Central memory CD4-positive, alpha-beta T cell (primary cell): ENCODE data around the gene NMT1.
A peak's percentile ranks its signal among the peaks of the same experiment; 100 is the strongest.

Experiments
- DNase-seq: peaks from one replicate; pipeline ENCODE4 v3.0.0; 2022

NMT1 gene

GRCh38 chr17:45137561-45138305, 76.6 kb downstream of the NMT1 start:
- no peak for DNase-seq

DNA sequence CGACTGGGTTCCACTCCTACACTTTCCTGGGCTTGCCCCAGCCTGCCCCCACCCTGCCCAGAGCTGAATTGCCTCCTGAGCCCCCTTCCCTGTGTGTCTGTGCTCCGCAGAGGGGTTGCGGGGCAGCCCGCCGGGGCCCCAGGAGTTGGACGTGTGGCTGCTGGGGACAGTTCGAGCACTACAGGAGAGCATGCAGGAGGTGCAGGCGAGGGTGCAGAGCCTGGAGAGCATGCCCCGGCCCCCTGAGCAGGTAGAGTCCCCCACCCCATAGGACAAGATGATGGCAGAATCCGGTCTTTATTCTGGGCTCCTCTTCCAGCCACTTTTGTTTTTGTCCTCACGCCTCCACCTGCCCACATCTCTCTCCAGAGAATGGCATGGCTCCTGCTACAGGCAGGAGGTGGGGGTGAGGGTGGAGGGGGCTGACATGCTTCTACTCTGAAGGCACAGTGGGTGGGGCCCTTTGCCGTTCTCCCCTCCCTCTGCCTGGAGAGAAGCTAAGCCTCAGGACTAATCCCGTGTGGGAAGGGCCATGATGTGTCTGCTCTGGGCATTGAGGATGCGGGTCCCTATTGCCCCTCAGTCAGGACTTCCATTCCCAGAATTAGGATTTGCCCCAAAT, 77.9 kb downstream of the NMT1 start:
- no peak for DNase-seq

DNA sequence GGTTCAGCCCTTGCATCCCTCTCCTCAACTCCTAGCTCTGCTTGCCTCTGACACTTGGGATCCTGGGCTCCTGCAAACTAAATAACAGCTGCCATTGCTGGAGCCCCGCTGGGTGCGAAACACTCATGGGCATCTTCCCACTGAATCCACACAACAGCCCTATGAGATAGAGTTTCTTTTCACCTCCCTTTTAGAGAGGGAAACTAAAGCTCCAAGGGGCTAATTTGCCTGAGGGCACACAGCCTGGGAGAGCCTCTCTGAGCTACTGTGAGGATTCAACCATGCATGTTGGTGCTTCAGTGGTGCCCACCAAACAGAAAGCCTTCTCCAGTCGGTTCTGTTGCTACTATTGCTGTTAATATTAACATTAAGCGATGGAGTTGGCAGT, 78.4 kb downstream of the NMT1 start:
- DNase-seq = no peak

DNA sequence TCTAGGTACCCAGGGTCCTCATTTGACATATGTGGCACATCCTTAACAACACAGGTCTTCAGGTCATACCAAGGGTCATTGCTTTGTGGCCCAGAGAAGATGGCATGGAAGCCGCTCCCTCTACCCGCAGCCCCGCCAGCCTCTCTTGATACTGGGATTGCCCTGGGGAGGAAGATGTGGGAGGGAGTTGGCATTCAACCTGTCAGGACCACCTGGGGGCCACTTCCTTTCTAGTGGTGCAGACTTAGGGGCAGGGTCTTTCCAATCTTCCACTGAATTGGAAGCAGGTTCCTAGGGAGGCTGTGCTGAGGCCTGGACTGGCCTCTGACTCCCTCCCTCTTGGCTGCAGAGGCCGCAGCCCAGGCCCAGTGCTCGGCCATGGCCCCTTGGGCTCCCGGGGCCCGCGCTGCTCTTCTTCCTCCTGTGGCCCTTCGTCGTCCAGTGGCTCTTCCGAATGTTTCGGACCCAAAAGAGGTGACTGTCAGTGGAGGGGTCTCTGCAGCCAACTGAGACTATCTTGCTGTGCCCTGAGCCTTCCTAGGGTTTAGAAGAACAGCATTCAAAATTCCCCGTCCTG, 82.1 kb downstream of the NMT1 start:
- no peak for DNase-seq

DNA sequence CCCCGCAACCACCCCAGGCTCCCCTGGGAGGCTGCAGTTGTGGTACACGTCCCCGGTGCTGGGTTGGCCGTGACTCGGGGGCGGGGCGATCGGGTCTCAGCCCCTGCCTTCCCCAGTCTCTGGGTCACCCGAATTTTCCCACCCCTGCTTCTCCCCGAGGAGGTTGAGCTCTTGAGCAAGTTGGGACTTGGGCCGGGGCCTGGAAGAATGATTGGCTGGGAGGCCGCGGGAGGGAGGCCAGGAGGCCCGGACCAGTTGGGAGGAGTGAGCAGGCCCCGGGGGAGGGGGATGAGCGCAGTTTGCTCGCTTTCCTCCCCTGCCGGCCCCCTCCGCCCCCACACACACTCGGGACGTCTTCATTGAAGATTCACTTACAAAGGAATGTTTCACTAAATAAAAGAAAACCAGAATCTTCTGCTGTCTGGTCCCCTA, 82.7 kb downstream of the NMT1 start:
- DNase-seq = no peak

DNA sequence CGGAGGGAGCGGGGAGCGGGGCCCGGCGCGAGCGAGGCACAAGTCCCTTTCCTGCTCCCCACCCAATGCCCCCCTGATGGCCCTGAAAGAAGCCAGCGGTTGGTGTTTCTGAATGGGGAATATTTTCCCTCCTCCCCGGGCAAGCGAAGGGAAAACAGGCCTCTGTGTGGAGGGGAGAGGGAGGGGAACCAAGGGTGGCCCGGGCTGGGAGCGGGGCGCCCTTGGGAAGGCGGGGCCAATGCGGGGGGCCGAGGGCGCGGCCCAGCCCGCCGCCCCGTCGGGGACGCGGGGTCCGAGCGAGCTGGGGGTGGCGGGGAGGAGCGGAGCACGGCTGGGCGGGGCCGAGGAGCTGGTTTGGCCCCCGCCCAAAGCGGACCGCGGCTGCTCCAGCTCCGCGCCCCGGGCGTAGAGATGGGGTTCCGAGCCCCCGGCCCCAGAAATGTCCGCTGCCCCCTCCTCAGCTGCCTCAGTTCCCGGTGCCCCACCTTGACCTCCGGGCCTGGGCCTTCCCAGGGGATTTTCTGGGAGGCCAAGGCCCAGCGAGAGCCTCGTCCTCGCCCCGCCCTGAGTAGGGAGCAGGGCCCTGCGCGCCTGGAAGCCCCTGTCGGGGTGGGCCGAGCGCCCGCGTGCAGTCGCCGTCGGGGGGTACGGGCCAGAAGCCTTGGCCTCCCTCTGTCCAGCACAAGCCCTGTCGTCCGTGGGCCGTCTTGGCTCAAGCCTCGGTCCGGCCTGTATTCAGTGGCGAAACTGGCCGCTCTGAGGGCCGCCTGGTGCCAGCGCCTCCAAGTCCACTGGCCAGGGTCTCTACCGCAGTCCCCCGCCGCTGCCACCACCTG, 83.3 kb downstream of the NMT1 start:
- DNase-seq = no peak

DNA sequence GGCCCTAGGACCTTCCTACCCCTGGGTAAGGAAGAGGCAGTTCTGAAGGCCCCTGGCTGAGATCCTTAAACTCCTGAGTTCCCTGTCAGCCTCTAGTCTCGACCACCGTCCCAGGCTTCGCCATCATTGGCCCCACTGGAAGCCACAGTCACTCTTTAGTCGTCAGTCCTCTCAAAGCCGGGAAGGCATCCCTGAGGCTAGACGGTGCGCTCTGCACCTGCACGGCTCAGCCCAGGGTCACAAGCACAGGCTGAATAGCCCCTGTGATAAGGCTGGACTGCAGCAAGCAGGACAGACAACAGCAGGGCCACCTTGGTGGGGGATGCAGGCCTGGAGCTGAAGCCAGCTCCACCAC, 83.9 kb downstream of the NMT1 start:
- no peak for DNase-seq

GRCh38 chr17:45146166-45146565, 85.0 kb downstream of the NMT1 start:
- no peak for DNase-seq

DNA sequence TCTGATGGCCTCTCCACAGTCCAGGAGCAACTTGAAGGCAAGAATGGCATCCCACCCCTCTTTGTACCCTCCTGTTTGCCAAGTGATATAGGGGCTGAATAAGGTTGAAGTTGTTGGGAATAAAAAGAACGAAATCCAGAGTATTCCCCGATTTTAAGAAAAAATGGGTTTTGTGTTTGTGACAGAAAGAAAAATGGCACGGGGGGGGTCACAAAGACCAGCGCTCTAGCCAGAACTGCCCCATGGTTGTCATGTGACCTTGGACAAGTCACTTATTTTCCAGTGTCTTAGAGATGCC, 85.4 kb downstream of the NMT1 start:
- no peak for DNase-seq

DNA sequence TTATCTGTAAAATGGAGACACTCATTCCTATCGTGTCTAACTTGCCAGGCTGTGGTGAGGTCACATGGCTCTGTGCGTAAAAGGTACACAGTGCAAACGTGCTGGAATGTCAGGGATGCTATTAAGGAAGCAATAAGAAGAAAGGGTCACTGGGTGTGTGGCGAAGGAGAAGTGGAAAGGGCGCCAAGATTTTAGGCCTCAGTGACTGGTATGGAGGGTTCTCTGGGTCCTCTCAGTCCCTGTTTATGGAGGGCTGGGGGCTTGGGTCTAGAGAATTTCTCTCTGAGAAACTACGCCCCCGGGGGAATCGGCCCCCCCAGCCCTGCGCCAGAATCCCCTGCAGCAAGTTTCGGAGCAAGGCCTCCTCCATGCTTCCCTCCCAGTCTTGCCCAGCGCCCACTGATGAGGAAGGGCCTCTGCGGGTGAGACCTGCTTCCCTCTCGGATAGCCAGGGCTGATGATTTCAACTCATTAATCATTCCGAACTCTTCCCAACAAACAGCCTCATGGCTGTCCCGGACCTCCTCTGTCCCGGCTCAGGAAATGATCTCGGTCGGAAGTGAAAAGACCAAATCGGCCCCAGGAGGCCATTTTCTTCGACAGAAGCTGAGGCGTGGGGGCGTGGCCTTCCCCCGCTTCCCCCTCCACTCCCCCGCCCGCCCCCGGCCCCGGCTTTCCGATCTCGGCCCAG, 85.9 kb downstream of the NMT1 start:
- no peak for DNase-seq

DNA sequence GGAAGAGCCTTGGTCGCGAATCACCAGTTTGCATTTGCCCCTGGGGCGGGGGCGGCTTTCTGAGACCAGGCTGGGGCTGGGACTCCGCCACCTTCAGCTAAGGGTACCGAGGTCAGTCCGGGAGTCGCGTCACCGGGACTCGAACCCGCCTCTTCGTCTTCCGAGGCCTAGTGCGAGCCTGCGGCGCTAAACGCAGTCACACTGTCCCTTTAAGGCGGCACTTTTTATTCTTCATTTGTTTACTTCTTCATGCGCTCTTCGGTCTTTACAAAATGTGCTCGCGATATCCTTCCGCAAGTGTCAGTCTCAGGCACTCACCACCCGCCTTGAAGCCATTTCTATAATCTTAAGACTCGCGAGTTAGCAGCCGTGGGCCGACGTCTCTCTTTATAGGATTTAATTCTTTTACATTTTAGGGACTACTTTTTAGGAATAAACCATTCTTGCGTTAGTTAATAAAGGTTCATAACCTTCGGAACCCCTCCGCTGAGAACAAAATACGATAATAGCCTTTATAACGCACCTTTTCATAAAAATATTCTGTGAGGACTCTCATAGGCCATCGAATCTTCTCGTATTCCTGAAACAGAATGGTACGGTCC, 86.6 kb downstream of the NMT1 start:
- peak; percentile 83 for DNase-seq

DNA sequence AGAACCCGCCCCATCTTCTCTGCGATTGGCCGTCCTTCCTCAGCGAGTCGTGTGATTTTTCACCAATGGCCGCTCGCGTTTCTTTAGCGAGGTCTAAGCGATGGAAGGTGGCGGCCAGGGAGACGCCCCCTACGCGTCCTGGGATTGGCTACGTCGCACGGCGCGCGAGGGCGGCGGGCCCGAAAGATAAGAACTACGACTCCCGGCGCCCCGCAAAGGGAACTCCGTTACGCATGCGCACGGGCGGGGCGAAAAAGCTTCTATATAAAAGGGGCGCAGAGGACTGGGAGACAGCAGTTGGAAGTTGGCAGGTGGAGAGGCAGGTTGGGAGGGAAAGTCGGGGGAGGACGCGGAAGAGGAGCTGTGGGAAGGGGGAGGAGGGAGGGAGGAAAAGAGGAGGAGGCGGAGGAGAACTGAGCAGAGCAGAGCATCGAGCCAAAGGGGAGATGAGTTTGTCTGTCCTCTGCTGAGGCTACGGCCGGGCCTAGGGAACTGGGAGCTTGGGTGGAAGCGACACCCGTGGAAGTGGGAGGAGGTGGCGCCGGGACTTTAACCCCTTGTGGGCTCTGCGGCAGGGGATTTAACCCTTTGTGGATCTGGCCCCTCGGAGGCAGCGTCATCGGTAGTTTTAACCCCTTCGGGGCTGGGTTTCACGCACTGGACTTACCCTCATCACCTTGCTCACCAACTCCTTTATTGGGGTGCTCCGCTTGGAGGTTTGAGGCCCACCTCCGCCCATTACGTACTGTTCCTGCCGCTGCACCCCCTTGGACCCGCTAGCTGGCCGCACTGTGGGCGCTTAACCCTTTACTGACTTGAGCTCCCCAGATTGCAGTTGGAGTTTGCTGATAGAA, 87.3 kb downstream of the NMT1 start, which contains the start of gene HEXIM1:
Gene HEXIM1 (plus strand): TSS at position 293 of the 854 bp plus-strand sequence. CDS start 716 bp downstream, outside the sequence.
- peak; percentile 100 for DNase-seq

DNA sequence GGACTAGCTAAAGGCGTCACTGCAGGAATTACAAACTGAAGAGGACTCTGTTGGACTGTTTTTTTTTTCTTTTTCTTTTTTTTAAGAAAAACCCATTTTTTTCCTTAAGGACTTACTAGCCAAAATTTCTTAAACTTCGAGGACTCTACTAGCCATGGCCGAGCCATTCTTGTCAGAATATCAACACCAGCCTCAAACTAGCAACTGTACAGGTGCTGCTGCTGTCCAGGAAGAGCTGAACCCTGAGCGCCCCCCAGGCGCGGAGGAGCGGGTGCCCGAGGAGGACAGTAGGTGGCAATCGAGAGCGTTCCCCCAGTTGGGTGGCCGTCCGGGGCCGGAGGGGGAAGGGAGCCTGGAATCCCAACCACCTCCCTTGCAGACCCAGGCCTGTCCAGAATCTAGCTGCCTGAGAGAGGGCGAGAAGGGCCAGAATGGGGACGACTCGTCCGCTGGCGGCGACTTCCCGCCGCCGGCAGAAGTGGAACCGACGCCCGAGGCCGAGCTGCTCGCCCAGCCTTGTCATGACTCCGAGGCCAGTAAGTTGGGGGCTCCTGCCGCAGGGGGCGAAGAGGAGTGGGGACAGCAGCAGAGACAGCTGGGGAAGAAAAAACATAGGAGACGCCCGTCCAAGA, 88.0 kb downstream of the NMT1 start:
- DNase-seq = peak; percentile 67

DNA sequence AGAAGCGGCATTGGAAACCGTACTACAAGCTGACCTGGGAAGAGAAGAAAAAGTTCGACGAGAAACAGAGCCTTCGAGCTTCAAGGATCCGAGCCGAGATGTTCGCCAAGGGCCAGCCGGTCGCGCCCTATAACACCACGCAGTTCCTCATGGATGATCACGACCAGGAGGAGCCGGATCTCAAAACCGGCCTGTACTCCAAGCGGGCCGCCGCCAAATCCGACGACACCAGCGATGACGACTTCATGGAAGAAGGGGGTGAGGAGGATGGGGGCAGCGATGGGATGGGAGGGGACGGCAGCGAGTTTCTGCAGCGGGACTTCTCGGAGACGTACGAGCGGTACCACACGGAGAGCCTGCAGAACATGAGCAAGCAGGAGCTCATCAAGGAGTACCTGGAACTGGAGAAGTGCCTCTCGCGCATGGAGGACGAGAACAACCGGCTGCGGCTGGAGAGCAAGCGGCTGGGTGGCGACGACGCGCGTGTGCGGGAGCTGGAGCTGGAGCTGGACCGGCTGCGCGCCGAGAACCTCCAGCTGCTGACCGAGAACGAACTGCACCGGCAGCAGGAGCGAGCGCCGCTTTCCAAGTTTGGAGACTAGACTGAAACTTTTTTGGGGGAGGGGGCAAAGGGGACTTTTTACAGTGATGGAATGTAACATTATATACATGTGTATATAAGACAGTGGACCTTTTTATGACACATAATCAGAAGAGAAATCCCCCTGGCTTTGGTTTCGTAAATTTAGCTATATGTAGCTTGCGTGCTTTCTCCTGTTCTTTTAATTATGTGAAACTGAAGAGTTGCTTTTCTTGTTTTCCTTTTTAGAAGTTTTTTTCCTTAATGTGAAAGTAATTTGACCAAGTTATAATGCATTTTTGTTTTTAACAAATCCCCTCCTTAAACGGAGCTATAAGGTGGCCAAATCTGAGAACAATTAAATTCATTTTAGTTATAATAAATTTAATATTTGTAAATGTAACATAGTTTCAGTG, 88.8 kb downstream of the NMT1 start:
- DNase-seq = peak; percentile 30

- DNase-seq = no peak
These were observed 90.0 kb downstream of the NMT1 start for GRCh38 chr17:45150911-45151809.

DNA sequence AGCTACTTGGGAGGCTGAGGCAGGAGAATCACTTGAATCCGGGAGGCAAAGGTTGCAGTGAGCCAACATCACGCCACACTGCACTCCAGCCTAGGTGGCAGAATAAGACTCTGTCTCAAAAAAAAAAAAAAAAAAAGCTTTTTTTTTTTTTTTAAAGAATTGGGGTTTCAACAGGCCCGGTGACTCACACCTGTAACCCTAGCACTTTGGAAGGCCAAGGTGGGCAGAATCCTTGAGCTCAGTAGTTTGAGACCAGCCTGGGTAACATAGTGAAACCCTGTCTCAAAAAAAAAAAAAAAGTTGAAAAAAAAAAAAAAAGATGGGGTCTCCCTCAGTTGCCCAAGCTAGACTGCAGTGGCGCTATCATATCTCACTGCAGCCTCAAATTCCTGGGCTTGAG, 93.9 kb downstream of the NMT1 start:
- no peak for DNase-seq

DNA sequence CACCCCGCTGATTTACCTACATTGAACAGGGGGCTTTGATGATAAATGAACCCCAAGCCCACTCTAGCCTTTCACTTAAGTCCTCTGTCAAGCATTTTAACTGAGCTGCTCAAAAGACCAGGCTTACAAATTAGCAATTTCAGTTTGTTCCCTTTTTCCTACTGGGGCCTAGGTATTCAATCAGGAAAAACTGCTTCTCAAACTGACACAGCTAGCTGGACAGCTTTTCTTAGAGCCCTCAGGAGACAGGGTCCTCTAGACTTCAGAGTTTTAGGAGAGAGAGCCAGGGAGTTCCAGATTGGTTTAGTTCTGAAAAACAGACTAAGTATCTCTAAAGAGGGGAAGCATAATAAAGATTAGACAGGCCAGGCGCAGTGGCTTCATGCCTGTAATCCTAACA, 94.4 kb downstream of the NMT1 start:
- DNase-seq = no peak

- no peak for DNase-seq
These were observed 95.1 kb downstream of the NMT1 start for GRCh38 chr17:45156242-45156641.
